HAP-1 (cell line): ENCODE results near the gene DPEP1.
A peak's percentile ranks its signal among the peaks of the same experiment; 100 is the strongest.
"Not testable (repeated sequence)": the region's sequence is repeated elsewhere in the genome, so short reads cannot be mapped to it uniquely, and the experiment has no call there.

ENCODE experiments used
- DNase-seq, 2 experiments: peaks; one replicate each; pipeline ENCODE4 v3.0.0-alpha.2; 2016 to 2020; ENCODE audit warnings: low spot score in 2 of 2
- H3K27me3 ChIP-seq: fragments of 250-450 bp; sonication (Bioruptor Pico); 2 replicates; pipeline ENCODE4 v1.5.1; 2020; ENCODE audit warnings: low read depth, mild to moderate bottlenecking, moderate library complexity
- H3K36me3 ChIP-seq: fragments of 250-450 bp; sonication (Bioruptor Pico); replicated peaks from 2 replicates; pipeline ENCODE4 v1.5.1; 2020; ENCODE audit warnings: mild to moderate bottlenecking
- H3K4me1 ChIP-seq: fragments of 250-450 bp; sonication (Bioruptor Pico); 2 replicates; pipeline ENCODE4 v1.5.1; 2020; ENCODE audit warnings: mild to moderate bottlenecking
- H3K4me3 ChIP-seq: fragments of 250-450 bp; sonication (Bioruptor Pico); 2 replicates; pipeline ENCODE4 v1.5.1; 2020; ENCODE audit warnings: mild to moderate bottlenecking, moderate library complexity
- H3K9me3 ChIP-seq: fragments of 250-450 bp; sonication (Bioruptor Pico); 2 replicates; pipeline ENCODE4 v1.5.1; 2020; ENCODE audit warnings: mild to moderate bottlenecking, moderate library complexity
- in situ Hi-C: fragments of 300-500 bp; cut with MboI; formaldehyde crosslinking; loops from 3 replicates; pipeline ENCODE4 v1.14.3; 2020; ENCODE audit warnings: low sequenced_read_pairs, inconsistent platforms, mixed read lengths

The DPEP1 gene

GRCh38 chr16:89646270-89646669 lies 32.8 kb downstream of the DPEP1 start:
- Histone ChIP-seq H3K4me1 (no peaks in the 10 kb centered on the region), H3K36me3 (peaks cover 23% of the 10 kb centered on the region), H3K9me3 (no peaks in the 10 kb centered on the region), H3K4me3 (no peak overlapping the region), H3K27me3 (no peaks in the 10 kb centered on the region)
- no peak for DNase-seq
- in situ Hi-C loops = loop anchor here (25.0 kb wide), 1 partner anchor 109 kb away; no protein-coding TSS in a partner anchor

GRCh38 chr16:89646906-89647305 lies 33.5 kb downstream of the DPEP1 start:
- H3K36me3 ChIP-seq = peaks cover 23% of the 10 kb centered on the region
- H3K27me3 ChIP-seq = no peaks in the 10 kb centered on the region
- in situ Hi-C loops = loop anchor here (25.0 kb wide), 1 partner anchor 110 kb away; no protein-coding TSS in a partner anchor
- no peaks in the 10 kb centered on the region for H3K4me1 ChIP-seq
- DNase-seq = no peak
- no peaks in the 10 kb centered on the region for H3K9me3 ChIP-seq
- H3K4me3 ChIP-seq = no peak overlapping the region

GRCh38 chr16:89651584-89651983 lies 38.1 kb downstream of the DPEP1 start:
- Histone ChIP-seq H3K9me3 (no peaks in the 10 kb centered on the region), H3K27me3 (no peaks in the 10 kb centered on the region), H3K4me3 (no peak overlapping the region), H3K36me3 (peaks cover 7% of the 10 kb centered on the region), H3K4me1 (peaks cover 3% of the 10 kb centered on the region; the same call in 1 of the 2 replicates)
- in situ Hi-C loops = no loop called here
- DNase-seq = no peak

- Histone ChIP-seq H3K27me3 (no peaks in the 10 kb centered on the region), H3K4me3 (no peak overlapping the region), H3K36me3 (peaks cover 4% of the 10 kb centered on the region), H3K9me3 (no peaks in the 10 kb centered on the region), H3K4me1 (peaks cover 6% of the 10 kb centered on the region; the same call in 1 of the 2 replicates)
- DNase-seq = no peak
- in situ Hi-C loops = no loop called here
Measured at GRCh38 chr16:89653656-89654295, 40.3 kb downstream of the DPEP1 start.

- in situ Hi-C loops = no loop called here
- H3K4me3 ChIP-seq = no peak overlapping the region
- no peaks in the 10 kb centered on the region for H3K27me3 ChIP-seq
- no peaks in the 10 kb centered on the region for H3K9me3 ChIP-seq
- DNase-seq = no peak
- H3K4me1 ChIP-seq = peaks cover 10% of the 10 kb centered on the region
- H3K36me3 ChIP-seq = peaks cover 9% of the 10 kb centered on the region
Measured at GRCh38 chr16:89655062-89655643, 41.7 kb downstream of the DPEP1 start.

GRCh38 chr16:89656435-89657121 lies 43.1 kb downstream of the DPEP1 start:
- Histone ChIP-seq H3K4me3 (peak overlapping the region; percentile 99), H3K27me3 (no peaks in the 10 kb centered on the region), H3K36me3 (peaks cover 14% of the 10 kb centered on the region), H3K9me3 (no peaks in the 10 kb centered on the region), H3K4me1 (peaks cover 10% of the 10 kb centered on the region)
- in situ Hi-C loops = no loop called here
- DNase-seq = no peak

- no peaks in the 10 kb centered on the region for H3K27me3 ChIP-seq
- no peaks in the 10 kb centered on the region for H3K9me3 ChIP-seq
- in situ Hi-C loops = no loop called here
- peaks cover 10% of the 10 kb centered on the region for H3K4me1 ChIP-seq
- DNase-seq = peak; percentile 79 to 94
- H3K36me3 ChIP-seq = peaks cover 14% of the 10 kb centered on the region
- peak within 1 kb of the TSS; percentile 99 for H3K4me3 ChIP-seq
Measured at GRCh38 chr16:89657442-89658220, 44.2 kb downstream of the DPEP1 start, which contains the start of the genes CHMP1A and SPATA33. Gene CHMP1A (minus strand): TSS chr16:89657708. CDS start chr16:89657588, 120 bp downstream. Gene SPATA33 (plus strand): TSS chr16:89657836. CDS start chr16:89657912, 76 bp downstream.

- peaks cover 15% of the 10 kb centered on the region for H3K36me3 ChIP-seq
- in situ Hi-C loops = no loop called here
- peak overlapping the region; percentile 99 for H3K4me3 ChIP-seq
- H3K27me3 ChIP-seq = no peaks in the 10 kb centered on the region
- DNase-seq = peak in 1 of 2 experiments; percentile 47
- no peaks in the 10 kb centered on the region for H3K9me3 ChIP-seq
- peaks cover 10% of the 10 kb centered on the region for H3K4me1 ChIP-seq
Measured at GRCh38 chr16:89658221-89658879, 44.9 kb downstream of the DPEP1 start.

GRCh38 chr16:89660146-89660545 lies 46.7 kb downstream of the DPEP1 start:
- no peaks in the 10 kb centered on the region for H3K9me3 ChIP-seq
- peaks cover 22% of the 10 kb centered on the region; the same call in 1 of the 2 replicates for H3K36me3 ChIP-seq
- DNase-seq = no peak
- peaks cover 10% of the 10 kb centered on the region for H3K4me1 ChIP-seq
- H3K27me3 ChIP-seq = no peaks in the 10 kb centered on the region
- H3K4me3 ChIP-seq = no peak overlapping the region
- in situ Hi-C loops = no loop called here

- peaks cover 22% of the 10 kb centered on the region; the same call in 1 of the 2 replicates for H3K36me3 ChIP-seq
- no peak for DNase-seq
- in situ Hi-C loops = no loop called here
Measured at GRCh38 chr16:89661215-89661614, 47.8 kb downstream of the DPEP1 start.

GRCh38 chr16:89664238-89664637 lies 50.8 kb downstream of the DPEP1 start:
- H3K27me3 ChIP-seq, in situ Hi-C loops, H3K9me3 ChIP-seq, H3K4me3 ChIP-seq, H3K4me1 ChIP-seq, DNase-seq: not testable (repeated sequence)
- peaks cover 22% of the 10 kb centered on the region; the same call in 1 of the 2 replicates for H3K36me3 ChIP-seq

More at GRCh38 chr16:89661215-89661614, 47.8 kb downstream of the DPEP1 start:
- peaks cover 10% of the 10 kb centered on the region for H3K4me1 ChIP-seq
- H3K9me3 ChIP-seq = no peaks in the 10 kb centered on the region
- H3K27me3 ChIP-seq = no peaks in the 10 kb centered on the region
- no peak overlapping the region for H3K4me3 ChIP-seq

- H3K4me3 ChIP-seq, H3K36me3 ChIP-seq, H3K27me3 ChIP-seq, in situ Hi-C loops, H3K4me1 ChIP-seq, H3K9me3 ChIP-seq: not testable (repeated sequence)
- peak; percentile 5 to 61 for DNase-seq
Measured at GRCh38 chr16:89667000-89667399, 53.6 kb downstream of the DPEP1 start.

- DNase-seq = no peak
- Histone ChIP-seq H3K27me3 (no peaks in the 10 kb centered on the region), H3K4me3 (no peak overlapping the region), H3K36me3 (0 out of 2 replicates have a peak, but pooled peaks cover 7% of the 10 kb centered on the region), H3K9me3 (no peaks in the 10 kb centered on the region), H3K4me1 (no peaks in the 10 kb centered on the region)
- in situ Hi-C loops = no loop called here
Measured at GRCh38 chr16:89667633-89668032, 54.2 kb downstream of the DPEP1 start.
